Nephron (organoid): ENCODE data around the gene PCCA.

Experiments used
- H3K27ac Mint-ChIP-seq, 3 experiments: 2 replicates each; pipeline ENCODE4 v1.8.0; 2020; ENCODE audit warnings: mixed read lengths in 3 of 3, mild to moderate bottlenecking in 2 of 3, moderate library complexity in 1 of 3
- H3K27me3 Mint-ChIP-seq: 2 replicates; pipeline ENCODE4 v1.8.0; 2021; ENCODE audit warnings: low read depth, mild to moderate bottlenecking, moderate library complexity, mixed read lengths
- H3K36me3 Mint-ChIP-seq: 2 replicates; pipeline ENCODE4 v1.8.0; 2020; ENCODE audit warnings: low read depth, mixed read lengths
- H3K4me1 Mint-ChIP-seq: 2 replicates; pipeline ENCODE4 v1.8.0; 2020; ENCODE audit warnings: mixed read lengths
- H3K4me3 Mint-ChIP-seq, 3 experiments: 2 replicates each; pipeline ENCODE4 v1.8.0; 2020; ENCODE audit warnings: mild to moderate bottlenecking in 3 of 3, mixed read lengths in 3 of 3, moderate library complexity in 2 of 3
- H3K9me3 Mint-ChIP-seq: 2 replicates; pipeline ENCODE4 v1.8.0; 2020; ENCODE audit warnings: mixed read lengths
- TF ChIP-seq, protein P1 (sequence below), 3 experiments: fragments of 200-600 bp; sonication (generic); IDR thresholded peaks; one replicate each; pipeline ENCODE4 v1.5.0; 2021; ENCODE audit warnings: antibody characterized with exemption in 3 of 3; ENCODE audit not compliant: unreplicated experiment in 3 of 3

The PCCA gene

DNA sequence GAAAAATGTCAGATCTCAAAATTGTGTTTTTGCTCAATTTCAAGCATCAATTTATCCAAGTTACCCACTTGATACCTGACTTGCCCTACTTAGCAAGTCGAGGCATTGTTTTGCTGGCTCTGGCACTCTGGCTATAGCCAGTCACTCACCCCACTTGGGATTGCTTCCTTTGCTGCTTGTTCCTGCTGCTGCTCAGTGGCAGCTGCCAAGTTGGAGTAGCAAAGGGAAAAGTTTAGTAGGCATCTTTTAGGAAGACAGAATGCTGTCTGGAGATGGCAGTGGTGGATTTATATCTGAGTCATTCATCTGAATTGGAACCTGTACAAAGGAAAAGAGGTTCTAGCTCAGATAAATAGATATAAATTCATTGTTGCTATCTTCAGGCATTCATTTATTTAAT lies 41.2 kb downstream of the PCCA start:
- Mint-ChIP-seq H3K9me3 (no peaks in the 10 kb centered on the region), H3K27me3 (no peaks in the 10 kb centered on the region), H3K36me3 (peaks cover 28% of the 10 kb centered on the region), H3K4me3 (no peak overlapping the region), H3K27ac (no peak overlapping the region), H3K4me1 (no peaks in the 10 kb centered on the region)
- TF ChIP-seq, protein P1, sequence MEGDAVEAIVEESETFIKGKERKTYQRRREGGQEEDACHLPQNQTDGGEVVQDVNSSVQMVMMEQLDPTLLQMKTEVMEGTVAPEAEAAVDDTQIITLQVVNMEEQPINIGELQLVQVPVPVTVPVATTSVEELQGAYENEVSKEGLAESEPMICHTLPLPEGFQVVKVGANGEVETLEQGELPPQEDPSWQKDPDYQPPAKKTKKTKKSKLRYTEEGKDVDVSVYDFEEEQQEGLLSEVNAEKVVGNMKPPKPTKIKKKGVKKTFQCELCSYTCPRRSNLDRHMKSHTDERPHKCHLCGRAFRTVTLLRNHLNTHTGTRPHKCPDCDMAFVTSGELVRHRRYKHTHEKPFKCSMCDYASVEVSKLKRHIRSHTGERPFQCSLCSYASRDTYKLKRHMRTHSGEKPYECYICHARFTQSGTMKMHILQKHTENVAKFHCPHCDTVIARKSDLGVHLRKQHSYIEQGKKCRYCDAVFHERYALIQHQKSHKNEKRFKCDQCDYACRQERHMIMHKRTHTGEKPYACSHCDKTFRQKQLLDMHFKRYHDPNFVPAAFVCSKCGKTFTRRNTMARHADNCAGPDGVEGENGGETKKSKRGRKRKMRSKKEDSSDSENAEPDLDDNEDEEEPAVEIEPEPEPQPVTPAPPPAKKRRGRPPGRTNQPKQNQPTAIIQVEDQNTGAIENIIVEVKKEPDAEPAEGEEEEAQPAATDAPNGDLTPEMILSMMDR (IDR thresholded peaks at IDR 0.05; ENCODE audit: unreplicated experiment in 3 of 3): no peak

DNA sequence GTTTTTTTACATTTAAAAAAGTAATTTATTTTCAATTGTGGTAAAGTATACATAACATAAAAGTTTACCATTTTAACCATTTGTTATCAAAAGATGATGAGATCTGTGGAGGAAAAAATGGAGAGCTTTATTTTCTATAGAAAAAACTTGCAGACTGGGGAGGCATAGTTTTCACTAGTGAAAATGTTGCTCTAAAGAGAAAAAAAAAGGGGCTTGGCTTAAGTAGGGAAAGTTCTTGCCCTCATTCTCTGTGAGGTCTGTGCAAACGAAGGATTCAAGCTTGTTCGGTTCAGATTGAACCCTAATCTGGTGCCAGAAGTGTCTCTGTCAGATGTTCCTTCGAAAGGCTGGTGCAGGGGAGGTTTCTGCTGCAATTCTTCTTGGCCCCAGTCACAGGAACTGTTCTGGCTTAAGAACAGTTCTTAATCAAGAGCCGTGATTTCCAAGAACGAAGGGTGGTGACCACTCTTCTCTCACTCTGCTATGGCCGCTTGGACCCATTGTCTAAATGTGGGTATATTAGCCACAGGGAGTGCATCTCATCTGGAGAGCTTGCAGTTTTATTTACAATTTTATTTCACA lies 42.1 kb downstream of the PCCA start:
- H3K4me3 Mint-ChIP-seq: no peak overlapping the region
- no peaks in the 10 kb centered on the region for H3K4me1 Mint-ChIP-seq
- TF ChIP-seq, protein P1 (IDR thresholded peaks at IDR 0.05; ENCODE audit: unreplicated experiment in 3 of 3): no peak
- peaks cover 28% of the 10 kb centered on the region for H3K36me3 Mint-ChIP-seq
- H3K27ac Mint-ChIP-seq: no peak overlapping the region
- no peaks in the 10 kb centered on the region for H3K9me3 Mint-ChIP-seq
- no peaks in the 10 kb centered on the region for H3K27me3 Mint-ChIP-seq

DNA sequence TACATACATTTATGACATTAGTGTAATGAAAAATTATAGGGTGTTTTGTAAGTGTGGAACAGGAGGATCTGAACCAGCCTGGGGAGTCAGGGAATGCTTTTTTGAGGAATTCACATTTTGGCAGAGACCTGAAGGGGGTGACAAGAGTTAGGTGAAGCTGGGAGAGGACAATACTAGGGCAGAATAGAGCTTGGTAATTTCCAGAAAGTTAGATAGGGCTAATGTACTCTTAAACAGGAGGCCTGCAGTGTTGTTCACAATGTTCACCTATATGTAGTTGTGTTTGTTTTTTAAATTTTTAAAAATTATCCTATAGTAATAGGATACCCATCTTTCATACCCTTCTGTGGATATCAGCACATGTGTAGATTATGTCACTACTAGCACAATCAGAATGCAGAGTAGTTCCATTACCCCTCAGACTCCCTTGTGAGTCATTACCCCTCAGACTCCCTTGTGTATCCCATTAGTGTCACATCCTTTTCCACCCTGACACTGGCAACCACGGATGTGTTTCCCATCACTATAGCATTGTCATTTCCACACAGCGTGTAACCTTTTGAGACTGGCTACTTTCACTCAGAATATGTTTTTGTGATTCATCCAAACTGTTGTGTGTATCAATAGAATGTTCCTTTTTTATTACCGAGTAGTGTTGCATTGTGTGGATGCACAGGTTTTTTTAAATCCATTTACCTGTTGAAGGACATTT lies 43.1 kb downstream of the PCCA start:
- Mint-ChIP-seq H3K4me3 (no peak overlapping the region), H3K36me3 (peaks cover 34% of the 10 kb centered on the region), H3K9me3 (no peaks in the 10 kb centered on the region), H3K27ac (no peak overlapping the region), H3K4me1 (no peaks in the 10 kb centered on the region), H3K27me3 (no peaks in the 10 kb centered on the region)
- TF ChIP-seq, protein P1 (IDR thresholded peaks at IDR 0.05; ENCODE audit: unreplicated experiment in 3 of 3): no peak

DNA sequence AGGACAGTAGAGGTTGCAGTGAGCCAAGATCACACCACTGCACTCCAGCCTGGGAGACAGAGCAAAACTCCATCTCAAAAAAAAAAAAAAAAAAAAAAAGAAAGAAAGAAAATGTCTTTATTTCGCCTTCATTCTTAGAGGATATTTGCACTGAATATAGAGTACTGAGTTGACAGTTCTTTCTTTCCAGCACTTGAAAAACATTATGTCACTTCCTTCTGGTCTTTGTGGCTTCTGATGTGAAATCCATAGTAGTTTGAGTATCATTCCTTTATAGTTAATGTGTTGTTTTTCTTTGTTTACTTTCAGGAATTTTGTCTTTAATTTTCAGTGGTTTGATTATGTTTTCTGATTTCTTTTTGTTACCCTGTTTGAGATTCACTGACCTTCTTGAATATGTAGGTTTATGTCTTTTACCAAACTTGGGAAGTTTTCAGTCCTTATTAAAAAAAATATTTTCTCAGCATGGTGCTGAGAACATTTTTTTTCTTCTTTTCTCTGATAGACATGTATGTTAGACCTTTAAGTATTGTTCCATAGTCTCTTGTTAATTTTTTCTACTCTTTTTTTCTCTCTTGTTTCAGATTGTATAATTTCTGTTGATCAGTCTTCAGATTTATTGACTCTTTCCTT lies 50.1 kb downstream of the PCCA start:
- no peaks in the 10 kb centered on the region for H3K4me1 Mint-ChIP-seq
- no peaks in the 10 kb centered on the region for H3K27me3 Mint-ChIP-seq
- peak overlapping the region in 1 of 3 experiments; percentile 60 for H3K27ac Mint-ChIP-seq
- H3K4me3 Mint-ChIP-seq: no peak overlapping the region
- peaks cover 19% of the 10 kb centered on the region for H3K9me3 Mint-ChIP-seq
- peaks cover 54% of the 10 kb centered on the region for H3K36me3 Mint-ChIP-seq
- TF ChIP-seq, protein P1 (IDR thresholded peaks at IDR 0.05; ENCODE audit: unreplicated experiment in 3 of 3): no peak

DNA sequence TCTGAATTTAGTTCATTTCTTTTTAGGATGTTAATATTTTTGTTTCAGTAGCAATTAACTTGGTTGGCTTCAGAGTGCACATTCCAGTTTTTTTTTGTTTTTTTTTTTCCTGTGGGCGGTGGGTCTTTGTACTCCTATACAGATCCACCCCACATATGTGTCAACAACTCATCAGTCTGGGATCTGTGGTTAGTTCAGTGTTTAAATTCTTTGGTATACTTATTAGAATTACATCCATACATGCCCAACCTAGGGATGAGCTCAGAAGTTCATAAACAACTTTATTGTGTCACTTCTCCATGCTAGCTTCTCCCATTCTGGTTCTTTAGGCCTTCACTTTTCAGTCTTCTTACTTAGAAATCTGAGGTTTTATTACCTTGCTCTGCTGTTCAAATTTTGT lies 50.9 kb downstream of the PCCA start:
- peaks cover 22% of the 10 kb centered on the region for H3K9me3 Mint-ChIP-seq
- no peaks in the 10 kb centered on the region for H3K27me3 Mint-ChIP-seq
- TF ChIP-seq, protein P1 (IDR thresholded peaks at IDR 0.05; ENCODE audit: unreplicated experiment in 3 of 3): no peak
- H3K4me3 Mint-ChIP-seq: no peak overlapping the region
- H3K27ac Mint-ChIP-seq: peak overlapping the region in 1 of 3 experiments; percentile 60
- H3K36me3 Mint-ChIP-seq: peaks cover 58% of the 10 kb centered on the region
- no peaks in the 10 kb centered on the region for H3K4me1 Mint-ChIP-seq
